Parathyroid adenoma (tissue), 2 donors: ENCODE results near the gene AASDHPPT.

Experiments used
- H2AFZ ChIP-seq: fragments of 300-600 bp; sonication (generic); one replicate; pipeline ENCODE4 v1.7.0; 2017; ENCODE audit warnings: antibody characterized with exemption, mild to moderate bottlenecking
- H3K27ac ChIP-seq: fragments of 300-600 bp; sonication (generic); one replicate; pipeline ENCODE4 v1.7.0; 2017
- H3K27me3 ChIP-seq: fragments of 300-600 bp; sonication (generic); one replicate; pipeline ENCODE4 v1.7.0; 2017; ENCODE audit warnings: low read length; ENCODE audit not compliant: control insufficient read depth, insufficient read depth
- H3K36me3 ChIP-seq: fragments of 300-600 bp; sonication (generic); one replicate; pipeline ENCODE4 v1.7.0; 2017; ENCODE audit warnings: low read length; ENCODE audit not compliant: control insufficient read depth, insufficient read depth
- H3K4me1 ChIP-seq: fragments of 300-600 bp; sonication (generic); one replicate; pipeline ENCODE4 v1.7.0; 2017; ENCODE audit warnings: control low read depth
- H3K4me2 ChIP-seq: fragments of 300-600 bp; sonication (generic); one replicate; pipeline ENCODE4 v1.7.0; 2017; ENCODE audit warnings: low read length
- H3K4me3 ChIP-seq: fragments of 300-600 bp; sonication (generic); one replicate; pipeline ENCODE4 v1.7.0; 2017; ENCODE audit warnings: low read depth, low read length
- H3K79me2 ChIP-seq: fragments of 300-600 bp; sonication (generic); one replicate; pipeline ENCODE4 v1.7.0; 2017; ENCODE audit warnings: control low read depth
- H3K9ac ChIP-seq: fragments of 300-600 bp; sonication (generic); one replicate; pipeline ENCODE4 v1.7.0; 2017; ENCODE audit warnings: mild to moderate bottlenecking
- H3K9me3 ChIP-seq: fragments of 300-600 bp; sonication (generic); one replicate; pipeline ENCODE4 v1.7.0; 2017; ENCODE audit warnings: low read length; ENCODE audit not compliant: control insufficient read depth
- TF ChIP-seq, protein P1 (sequence below): fragments of 300-600 bp; sonication (generic); IDR thresholded peaks from one replicate; pipeline ENCODE4 v1.7.0; 2017; ENCODE audit warnings: antibody characterized with exemption, mild to moderate bottlenecking
- donor health status: primary hyperparathyroidism.

AASDHPPT gene

GRCh38 chr11:106077609-106078455, at the start of gene AASDHPPT:
AASDHPPT (plus strand) TSS chr11:106077662; CDS start chr11:106077711, 49 bp downstream.
- TF ChIP-seq, protein P1, sequence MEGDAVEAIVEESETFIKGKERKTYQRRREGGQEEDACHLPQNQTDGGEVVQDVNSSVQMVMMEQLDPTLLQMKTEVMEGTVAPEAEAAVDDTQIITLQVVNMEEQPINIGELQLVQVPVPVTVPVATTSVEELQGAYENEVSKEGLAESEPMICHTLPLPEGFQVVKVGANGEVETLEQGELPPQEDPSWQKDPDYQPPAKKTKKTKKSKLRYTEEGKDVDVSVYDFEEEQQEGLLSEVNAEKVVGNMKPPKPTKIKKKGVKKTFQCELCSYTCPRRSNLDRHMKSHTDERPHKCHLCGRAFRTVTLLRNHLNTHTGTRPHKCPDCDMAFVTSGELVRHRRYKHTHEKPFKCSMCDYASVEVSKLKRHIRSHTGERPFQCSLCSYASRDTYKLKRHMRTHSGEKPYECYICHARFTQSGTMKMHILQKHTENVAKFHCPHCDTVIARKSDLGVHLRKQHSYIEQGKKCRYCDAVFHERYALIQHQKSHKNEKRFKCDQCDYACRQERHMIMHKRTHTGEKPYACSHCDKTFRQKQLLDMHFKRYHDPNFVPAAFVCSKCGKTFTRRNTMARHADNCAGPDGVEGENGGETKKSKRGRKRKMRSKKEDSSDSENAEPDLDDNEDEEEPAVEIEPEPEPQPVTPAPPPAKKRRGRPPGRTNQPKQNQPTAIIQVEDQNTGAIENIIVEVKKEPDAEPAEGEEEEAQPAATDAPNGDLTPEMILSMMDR: no peak
- Histone ChIP-seq H3K9ac (peak within 1 kb of the TSS; percentile 87), H3K79me2 (peaks cover 7% of the 10 kb centered on the region), H3K27ac (peak within 1 kb of the TSS; percentile 94), H3K4me3 (peak within 1 kb of the TSS; percentile 88), H3K4me2 (peak within 1 kb of the TSS; percentile 80), H3K9me3 (no peaks in the 10 kb centered on the region), H2AFZ (peak within 1 kb of the TSS; percentile 92), H3K36me3 (no peaks in the 10 kb centered on the region), H3K27me3 (no peaks in the 10 kb centered on the region), H3K4me1 (peaks cover 16% of the 10 kb centered on the region)

GRCh38 chr11:106030609-106031008, 46.9 kb upstream of the AASDHPPT start:
- H3K9ac ChIP-seq: no peak overlapping the region
- TF ChIP-seq, protein P1: no peak
- H2AFZ ChIP-seq: no peak overlapping the region
- H3K36me3 ChIP-seq: no peaks in the 10 kb centered on the region
- H3K27me3 ChIP-seq: no peaks in the 10 kb centered on the region
- H3K4me1 ChIP-seq: no peaks in the 10 kb centered on the region
- H3K79me2 ChIP-seq: no peaks in the 10 kb centered on the region
- no peak overlapping the region for H3K27ac ChIP-seq
- H3K9me3 ChIP-seq: no peaks in the 10 kb centered on the region
- H3K4me2 ChIP-seq: no peak overlapping the region
- H3K4me3 ChIP-seq: no peak overlapping the region

DNA sequence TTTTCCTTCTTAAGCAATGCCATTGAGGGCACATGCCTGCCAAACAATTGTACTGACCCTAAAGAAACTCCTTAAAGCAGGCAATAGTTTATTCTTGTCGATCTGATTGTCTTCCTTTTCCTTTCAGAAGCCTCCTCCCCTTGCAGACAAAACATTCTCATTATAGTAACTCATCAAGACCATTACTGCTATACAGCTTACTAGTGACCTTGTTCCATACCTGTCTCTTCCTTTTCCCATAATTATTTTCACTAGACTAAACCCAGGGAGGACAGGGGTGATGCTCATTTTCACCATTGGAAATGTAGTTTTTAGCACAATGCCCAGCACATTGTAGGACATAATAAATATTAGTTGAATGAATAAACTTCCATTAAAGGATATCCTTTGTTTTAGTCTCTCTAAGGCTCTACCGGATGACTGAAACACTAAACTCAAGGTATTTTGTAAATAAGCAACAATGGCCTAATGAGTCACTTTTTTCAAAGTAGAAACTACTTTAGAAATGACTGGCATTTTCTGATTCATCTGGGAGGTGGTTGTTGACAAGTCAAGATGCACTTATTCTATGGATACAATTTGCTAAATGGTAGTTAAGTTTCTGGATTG, 46.2 kb upstream of the AASDHPPT start:
- Histone ChIP-seq H3K36me3 (no peaks in the 10 kb centered on the region), H3K9me3 (no peaks in the 10 kb centered on the region), H3K27me3 (no peaks in the 10 kb centered on the region), H3K4me2 (no peak overlapping the region), H2AFZ (no peak overlapping the region), H3K27ac (no peak overlapping the region), H3K79me2 (no peaks in the 10 kb centered on the region), H3K9ac (no peak overlapping the region), H3K4me3 (no peak overlapping the region), H3K4me1 (no peaks in the 10 kb centered on the region)
- TF ChIP-seq, protein P1: no peak

- no peak overlapping the region for H3K27ac ChIP-seq
- no peaks in the 10 kb centered on the region for H3K27me3 ChIP-seq
- H3K4me1 ChIP-seq: no peaks in the 10 kb centered on the region
- H3K4me2 ChIP-seq: no peak overlapping the region
- H3K36me3 ChIP-seq: no peaks in the 10 kb centered on the region
- H3K9ac ChIP-seq: no peak overlapping the region
- TF ChIP-seq, protein P1: no peak
- no peaks in the 10 kb centered on the region for H3K79me2 ChIP-seq
- H2AFZ ChIP-seq: no peak overlapping the region
- no peaks in the 10 kb centered on the region for H3K9me3 ChIP-seq
- H3K4me3 ChIP-seq: no peak overlapping the region
These were observed 45.5 kb upstream of the AASDHPPT start for GRCh38 chr11:106031936-106032335.
